ENCODE data around the gene ZNF91.
"Not testable (repeated sequence)": the region's sequence is repeated elsewhere in the genome, so short reads cannot be mapped to it uniquely, and the experiment has no call there.

The ZNF91 gene

GRCh38 chr19:23365222-23365621 lies 30.0 kb downstream of the ZNF91 start:
- peaks cover 67% of the 10 kb centered on the region for H3K9me3 ChIP-seq (ENCODE audit: insufficient read depth, low read length, severe bottlenecking)
- TF ChIP-seq CTCF (IDR thresholded peaks at IDR 0.05; ENCODE audit: borderline replicate concordance, extremely low read depth, low read length, poor library complexity, severe bottlenecking), result no peak
- H2AFZ ChIP-seq (ENCODE audit: low read depth, low read length), result no peak overlapping the region
- DNase-seq (no peak), ATAC-seq (ENCODE audit: insufficient read depth, low read depth) (no peak)
- H3K4me1 ChIP-seq (ENCODE audit: insufficient read depth, low read length), result no peaks in the 10 kb centered on the region
- no peak overlapping the region for H3K27ac ChIP-seq (ENCODE audit: low read length)
- no peak overlapping the region for H3K4me2 ChIP-seq (ENCODE audit: insufficient read depth, low read length)
- no peak overlapping the region for H3K4me3 ChIP-seq (ENCODE audit: low read depth in 1 of 2, low read length in 2 of 2)
- peaks cover 17% of the 10 kb centered on the region; the same call in 1 of the 2 replicates for H3K79me2 ChIP-seq (ENCODE audit: insufficient read depth, low read length)
- H3K27me3 ChIP-seq (ENCODE audit: insufficient read depth, low read length, poor library complexity), result no peaks in the 10 kb centered on the region
- no peak overlapping the region for H3K9ac ChIP-seq (ENCODE audit: low read depth, low read length)
- peaks cover 72% of the 10 kb centered on the region for H3K36me3 ChIP-seq (ENCODE audit: insufficient read depth, low read length)
- H4K20me1 ChIP-seq (ENCODE audit: insufficient read depth, low read length), result no peaks in the 10 kb centered on the region

- Histone ChIP-seq H3K36me3 (ENCODE audit: insufficient read depth, low read length) (peaks cover 55% of the 10 kb centered on the region), H3K9me3 (ENCODE audit: insufficient read depth, low read length, severe bottlenecking) (peaks cover 76% of the 10 kb centered on the region), H3K79me2 (ENCODE audit: insufficient read depth, low read length) (peaks cover 14% of the 10 kb centered on the region; the same call in 1 of the 2 replicates)
- not testable (repeated sequence) for H3K4me3 ChIP-seq (ENCODE audit: low read depth in 1 of 2, low read length in 2 of 2); H3K27ac ChIP-seq (ENCODE audit: low read length); H3K9ac ChIP-seq (ENCODE audit: low read depth, low read length); H2AFZ ChIP-seq (ENCODE audit: low read depth, low read length); H3K27me3 ChIP-seq (ENCODE audit: insufficient read depth, low read length, poor library complexity); H3K4me1 ChIP-seq (ENCODE audit: insufficient read depth, low read length); DNase-seq; ATAC-seq (ENCODE audit: insufficient read depth, low read depth); H4K20me1 ChIP-seq (ENCODE audit: insufficient read depth, low read length); H3K4me2 ChIP-seq (ENCODE audit: insufficient read depth, low read length)
Observed at GRCh38 chr19:23361843-23362242, 33.4 kb downstream of the ZNF91 start.

GRCh38 chr19:23351806-23352205 lies 43.5 kb downstream of the ZNF91 start:
- Histone ChIP-seq H3K27me3 (ENCODE audit: insufficient read depth, low read length, poor library complexity) (no peaks in the 10 kb centered on the region), H3K27ac (ENCODE audit: low read length) (no peak overlapping the region), H3K9me3 (ENCODE audit: insufficient read depth, low read length, severe bottlenecking) (peaks cover 86% of the 10 kb centered on the region), H3K4me3 (ENCODE audit: low read depth in 1 of 2, low read length in 2 of 2) (no peak overlapping the region), H3K9ac (ENCODE audit: low read depth, low read length) (no peak overlapping the region), H3K4me2 (ENCODE audit: insufficient read depth, low read length) (no peak overlapping the region), H3K4me1 (ENCODE audit: insufficient read depth, low read length) (no peaks in the 10 kb centered on the region), H4K20me1 (ENCODE audit: insufficient read depth, low read length) (no peaks in the 10 kb centered on the region), H2AFZ (ENCODE audit: low read depth, low read length) (no peak overlapping the region), H3K36me3 (ENCODE audit: insufficient read depth, low read length) (peaks cover 82% of the 10 kb centered on the region), H3K79me2 (ENCODE audit: insufficient read depth, low read length) (peaks cover 79% of the 10 kb centered on the region)
- DNase-seq (no peak), ATAC-seq (ENCODE audit: insufficient read depth, low read depth) (no peak)
- TF ChIP-seq CTCF (IDR thresholded peaks at IDR 0.05; ENCODE audit: borderline replicate concordance, extremely low read depth, low read length, poor library complexity, severe bottlenecking), result no peak
- TF ChIP-seq EZH2 (IDR thresholded peaks at IDR 0.05; ENCODE audit: borderline replicate concordance, low read depth, low read length, severe bottlenecking), result no peak

GRCh38 chr19:23346696-23347095 lies 48.6 kb downstream of the ZNF91 start:
- Histone ChIP-seq H3K79me2 (ENCODE audit: insufficient read depth, low read length) (peaks cover 67% of the 10 kb centered on the region), H3K27me3 (ENCODE audit: insufficient read depth, low read length, poor library complexity) (no peaks in the 10 kb centered on the region), H3K9ac (ENCODE audit: low read depth, low read length) (no peak overlapping the region), H3K4me1 (ENCODE audit: insufficient read depth, low read length) (no peaks in the 10 kb centered on the region), H3K36me3 (ENCODE audit: insufficient read depth, low read length) (peaks cover 84% of the 10 kb centered on the region), H3K27ac (ENCODE audit: low read length) (no peak overlapping the region), H4K20me1 (ENCODE audit: insufficient read depth, low read length) (no peaks in the 10 kb centered on the region), H2AFZ (ENCODE audit: low read depth, low read length) (no peak overlapping the region), H3K4me2 (ENCODE audit: insufficient read depth, low read length) (no peak overlapping the region), H3K9me3 (ENCODE audit: insufficient read depth, low read length, severe bottlenecking) (peaks cover 81% of the 10 kb centered on the region), H3K4me3 (ENCODE audit: low read depth in 1 of 2, low read length in 2 of 2) (no peak overlapping the region)
- ATAC-seq (ENCODE audit: insufficient read depth, low read depth) (no peak), DNase-seq (no peak)
- TF ChIP-seq EZH2 (IDR thresholded peaks at IDR 0.05; ENCODE audit: borderline replicate concordance, low read depth, low read length, severe bottlenecking) (no peak), CTCF (IDR thresholded peaks at IDR 0.05; ENCODE audit: borderline replicate concordance, extremely low read depth, low read length, poor library complexity, severe bottlenecking) (no peak)

Measured in DND-41 (cell line).